HEK293T (cell line): ENCODE results near the gene TMEM204.

Experiments
- CTCF ChIA-PET: fragments of 350-600 bp; formaldehyde crosslinking; extraction: SDS; loops from one replicate; lab custom pipeline; 2021; ENCODE audit warnings: antibody characterized with exemption, inconsistent platforms; lab: Yijun Ruan, JAX
- POLR2A ChIA-PET: fragments of 350-600 bp; formaldehyde crosslinking; extraction: SDS; loops from one replicate; lab custom pipeline; 2020; ENCODE audit warnings: antibody characterized with exemption, inconsistent platforms; lab: Yijun Ruan, JAX
- DNase-seq: peaks from one replicate; pipeline ENCODE4 v3.0.0; 2012; ENCODE audit warnings: mixed read lengths; ENCODE audit errors: extremely low spot score
- ARNT ChIP-seq: fragments of 450-650 bp; IDR thresholded peaks from 2 replicates; pipeline ENCODE4 v1.6.1; 2017; ENCODE audit warnings: mild to moderate bottlenecking
- BHLHE40 ChIP-seq: fragments of 450-650 bp; IDR thresholded peaks from 2 replicates; pipeline ENCODE4 v1.6.1; 2016; ENCODE audit warnings: mild to moderate bottlenecking, moderate library complexity, borderline replicate concordance
- CTBP1 ChIP-seq: fragments of 450-650 bp; IDR thresholded peaks from 2 replicates; pipeline ENCODE4 v1.6.1; 2016; ENCODE audit warnings: borderline replicate concordance
- ELF4 ChIP-seq: fragments of 450-650 bp; IDR thresholded peaks from 2 replicates; pipeline ENCODE4 v1.6.1; 2017; ENCODE audit warnings: antibody characterized with exemption
- FOXA1 ChIP-seq: fragments of 450-650 bp; IDR thresholded peaks from 2 replicates; pipeline ENCODE4 v1.6.1; 2016; ENCODE audit warnings: mild to moderate bottlenecking
- FOXK2 ChIP-seq: fragments of 450-650 bp; IDR thresholded peaks from 2 replicates; pipeline ENCODE4 v1.6.1; 2016; ENCODE audit warnings: mild to moderate bottlenecking
- FOXM1 ChIP-seq: fragments of 450-650 bp; IDR thresholded peaks from 2 replicates; pipeline ENCODE4 v1.6.1; 2017; ENCODE audit warnings: mild to moderate bottlenecking, borderline replicate concordance
- HDGF ChIP-seq: fragments of 450-650 bp; IDR thresholded peaks from 2 replicates; pipeline ENCODE4 v1.6.1; 2017; ENCODE audit warnings: antibody characterized with exemption, borderline replicate concordance
- L3MBTL2 ChIP-seq: fragments of 450-650 bp; conservative IDR thresholded peaks from 2 replicates; pipeline ENCODE4 v1.6.1; 2016; ENCODE audit warnings: mild to moderate bottlenecking
- LEF1 ChIP-seq: fragments of 450-650 bp; IDR thresholded peaks from 2 replicates; pipeline ENCODE4 v1.6.1; 2017; ENCODE audit warnings: mild to moderate bottlenecking, borderline replicate concordance
- NFRKB ChIP-seq: fragments of 450-650 bp; IDR thresholded peaks from 2 replicates; pipeline ENCODE4 v1.6.1; 2016; ENCODE audit warnings: mild to moderate bottlenecking, moderate library complexity
- SP1 ChIP-seq: fragments of 450-650 bp; IDR thresholded peaks from 2 replicates; pipeline ENCODE4 v1.6.1; 2017
- SUZ12 ChIP-seq: fragments of 450-650 bp; IDR thresholded peaks from 2 replicates; pipeline ENCODE4 v1.6.1; 2016; ENCODE audit warnings: mild to moderate bottlenecking
- TARDBP ChIP-seq: fragments of 450-650 bp; IDR thresholded peaks from 2 replicates; pipeline ENCODE4 v1.6.1; 2016
- ZNF384 ChIP-seq: fragments of 450-650 bp; IDR thresholded peaks from 2 replicates; pipeline ENCODE4 v1.6.1; 2016
- TF ChIP-seq, protein P1 (sequence below): fragments of 450-650 bp; IDR thresholded peaks from 2 replicates; pipeline ENCODE4 v1.6.1; 2016

Gene TMEM204

DNA sequence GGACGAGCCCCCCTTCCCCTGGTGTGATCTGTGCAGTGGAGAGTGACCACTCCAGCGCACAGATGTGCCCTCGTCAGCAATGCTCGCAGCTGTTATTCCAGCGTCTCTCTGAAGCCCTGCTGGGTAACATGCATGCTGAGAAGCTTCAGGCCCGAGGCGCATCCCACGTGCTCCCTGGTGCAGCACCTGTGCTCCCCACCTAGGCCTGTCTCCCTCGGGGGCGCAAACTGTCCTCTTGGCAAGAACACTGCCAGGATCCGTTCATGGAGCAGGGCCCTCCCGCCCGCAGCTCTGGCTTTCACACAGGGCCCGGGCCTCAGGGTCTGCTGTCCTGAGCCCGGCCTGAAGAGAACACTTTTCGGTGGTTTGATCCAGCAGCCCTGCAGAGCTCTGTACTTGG, 13.0 kb downstream of the TMEM204 start:
- DNase-seq: no peak
- ChIA-PET POLR2A (no interaction called here), CTCF (no interaction called here)
- TF ChIP-seq FOXM1: no peak
- TF ChIP-seq ARNT: no peak
- no peak for TF ChIP-seq BHLHE40
- TF ChIP-seq SUZ12: no peak
- no peak for TF ChIP-seq TARDBP
- no peak for TF ChIP-seq LEF1
- TF ChIP-seq, protein P1, sequence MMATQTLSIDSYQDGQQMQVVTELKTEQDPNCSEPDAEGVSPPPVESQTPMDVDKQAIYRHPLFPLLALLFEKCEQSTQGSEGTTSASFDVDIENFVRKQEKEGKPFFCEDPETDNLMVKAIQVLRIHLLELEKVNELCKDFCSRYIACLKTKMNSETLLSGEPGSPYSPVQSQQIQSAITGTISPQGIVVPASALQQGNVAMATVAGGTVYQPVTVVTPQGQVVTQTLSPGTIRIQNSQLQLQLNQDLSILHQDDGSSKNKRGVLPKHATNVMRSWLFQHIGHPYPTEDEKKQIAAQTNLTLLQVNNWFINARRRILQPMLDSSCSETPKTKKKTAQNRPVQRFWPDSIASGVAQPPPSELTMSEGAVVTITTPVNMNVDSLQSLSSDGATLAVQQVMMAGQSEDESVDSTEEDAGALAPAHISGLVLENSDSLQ: no peak
- no peak for TF ChIP-seq FOXA1

DNA sequence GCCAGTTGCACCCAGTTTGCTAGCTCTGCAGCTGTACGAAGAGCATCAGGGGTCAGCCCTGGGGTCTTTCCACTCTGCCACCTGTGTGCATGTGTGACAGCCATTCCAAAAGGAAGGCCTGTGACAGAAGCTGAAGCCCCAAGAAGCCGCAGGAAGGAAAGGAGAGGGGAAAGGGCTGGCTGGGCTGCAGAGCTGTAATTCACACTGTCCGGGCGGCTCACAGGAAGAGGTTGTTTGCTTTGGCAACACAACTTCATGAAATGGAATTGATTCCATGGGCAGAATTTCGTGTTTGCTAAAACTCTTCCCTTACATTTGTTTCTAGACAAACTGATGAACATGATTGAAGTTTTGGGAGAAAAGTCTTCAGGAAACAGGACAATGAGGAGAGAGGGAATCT, 14.8 kb downstream of the TMEM204 start:
- POLR2A ChIA-PET: no interaction called here
- CTCF ChIA-PET: no interaction called here
- TF ChIP-seq FOXM1 (no peak), TARDBP (no peak), FOXK2 (no peak), ARNT (no peak), NFRKB (no peak), ELF4 (no peak), BHLHE40 (no peak), L3MBTL2 (no peak), ZNF384 (no peak), HDGF (no peak)
- DNase-seq: no peak

DNA sequence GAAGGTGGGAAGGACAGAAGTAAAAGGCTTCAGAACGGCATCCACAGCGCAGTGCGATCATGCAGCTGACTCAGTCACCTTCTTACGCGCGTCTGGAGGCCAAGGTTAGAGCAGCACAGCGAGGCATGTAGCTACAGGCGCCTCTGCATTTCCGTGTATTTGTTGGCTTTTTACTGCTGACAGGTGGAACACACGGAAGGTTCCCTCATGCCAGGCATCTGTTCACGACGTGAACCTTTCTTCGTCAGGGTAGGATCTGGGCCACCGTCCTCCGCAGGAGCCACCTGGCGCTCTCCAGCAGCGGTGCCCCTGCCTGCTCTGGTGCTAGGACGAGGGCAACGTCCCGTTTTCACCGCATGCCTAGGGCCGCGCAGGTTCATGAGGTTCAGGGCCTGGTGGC, 15.3 kb downstream of the TMEM204 start:
- CTCF ChIA-PET: no interaction called here

DNA sequence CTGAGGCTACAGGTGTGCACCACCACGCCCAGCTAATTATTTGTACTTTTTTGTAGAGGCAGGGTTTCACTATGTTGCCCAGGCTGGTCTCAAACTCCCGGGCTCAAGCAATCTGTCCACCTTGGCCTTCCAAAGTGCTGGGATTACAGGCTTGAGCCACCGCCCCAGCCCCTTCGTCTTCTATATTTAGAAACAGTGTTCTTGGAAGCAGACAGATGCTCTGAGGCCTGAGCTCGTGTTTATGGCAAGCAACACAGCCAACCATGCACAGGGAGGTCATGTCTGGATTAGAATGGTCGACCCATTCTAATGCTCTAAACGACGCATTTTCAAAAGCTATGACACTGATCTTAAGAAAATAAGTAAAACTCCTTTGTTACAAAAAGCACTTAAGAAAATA, 16.6 kb downstream of the TMEM204 start:
- no peak for TF ChIP-seq ZNF384
- no peak for TF ChIP-seq SP1
- no peak for TF ChIP-seq LEF1
- no peak for TF ChIP-seq HDGF
- CTCF ChIA-PET: no interaction called here
- POLR2A ChIA-PET: no interaction called here
- DNase-seq: no peak

More for the DNA sequence above, 15.3 kb downstream of the TMEM204 start:
- TF ChIP-seq FOXA1: no peak
- TF ChIP-seq SUZ12: no peak
- TF ChIP-seq CTBP1: no peak
- TF ChIP-seq TARDBP: no peak
- TF ChIP-seq ZNF384: no peak
- no peak for TF ChIP-seq ELF4
- no peak for TF ChIP-seq SP1
- TF ChIP-seq FOXM1: no peak
- no peak for TF ChIP-seq L3MBTL2
- DNase-seq: no peak
- POLR2A ChIA-PET: no interaction called here

DNA sequence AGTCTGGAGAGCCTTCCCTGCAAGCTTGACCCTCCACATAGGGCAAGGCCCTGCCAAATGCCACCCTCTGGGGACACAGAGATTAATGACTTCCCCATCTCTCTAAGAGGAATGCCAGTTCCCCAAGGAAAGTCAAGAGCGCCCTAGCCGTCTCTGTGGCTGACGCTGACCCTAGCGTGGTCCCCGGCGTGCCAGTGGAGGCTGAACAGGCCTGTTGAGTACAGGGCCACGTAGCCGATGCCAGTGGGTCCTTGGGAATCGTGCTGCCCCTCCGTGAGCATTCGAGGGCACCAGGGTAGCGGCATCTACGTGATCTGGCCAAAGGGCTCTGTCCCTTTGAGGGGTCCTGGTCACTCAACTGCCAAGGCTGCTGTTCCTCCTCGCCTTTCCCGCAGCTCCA, 17.2 kb downstream of the TMEM204 start:
- no peak for DNase-seq
- TF ChIP-seq ARNT (no peak), FOXM1 (no peak), NFRKB (no peak), FOXA1 (no peak), SUZ12 (no peak), ZNF384 (no peak), L3MBTL2 (no peak), BHLHE40 (no peak), CTBP1 (no peak), LEF1 (no peak), SP1 (no peak), HDGF (no peak), FOXK2 (no peak), ELF4 (no peak), TARDBP (no peak)
- TF ChIP-seq, protein P1: no peak
- POLR2A ChIA-PET: no interaction called here
- CTCF ChIA-PET: no interaction called here

DNA sequence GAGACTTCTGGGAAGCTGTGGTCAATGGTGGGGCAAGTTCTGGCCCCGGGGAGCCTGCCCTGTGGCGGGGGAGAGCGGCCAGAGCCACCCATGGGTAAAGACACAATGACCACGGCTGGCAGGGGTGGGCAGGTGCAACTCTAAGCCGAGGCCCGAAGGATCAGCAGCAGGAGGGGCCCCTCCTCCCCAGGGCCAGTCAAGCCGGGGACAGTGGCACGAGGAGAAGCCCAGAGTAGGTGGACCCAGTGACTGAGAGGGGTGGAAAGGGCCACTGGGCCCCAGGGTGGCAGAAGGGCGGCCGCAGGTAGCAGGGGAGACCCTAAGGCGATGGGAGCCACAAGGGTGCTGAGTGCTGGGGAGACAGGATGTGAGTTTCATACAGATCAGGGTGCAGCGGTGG, 17.7 kb downstream of the TMEM204 start:
- no peak for TF ChIP-seq FOXK2
- TF ChIP-seq LEF1: no peak
- TF ChIP-seq SUZ12: no peak
- no peak for TF ChIP-seq SP1
- no peak for TF ChIP-seq BHLHE40
- DNase-seq: no peak
- ChIA-PET CTCF (no interaction called here), POLR2A (no interaction called here)

DNA sequence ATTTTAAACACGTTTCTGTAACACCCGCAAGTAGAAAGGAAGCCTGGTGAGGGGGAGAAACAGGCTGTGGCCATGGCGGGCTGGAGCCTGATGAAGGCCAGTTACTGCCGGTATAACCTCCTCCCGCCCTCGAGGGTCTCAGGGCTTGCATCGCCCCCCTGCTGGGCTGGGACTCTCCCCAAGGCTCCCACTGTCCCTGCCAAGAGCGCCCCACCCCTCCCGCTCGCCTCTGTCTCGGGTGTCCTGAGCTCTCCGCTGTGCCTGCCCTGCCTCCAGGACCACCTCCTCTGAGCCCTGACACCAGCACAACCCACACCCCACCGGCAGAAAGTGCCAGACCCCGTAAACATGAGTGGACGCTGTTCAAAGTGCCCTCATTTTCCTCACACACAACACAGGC, 18.7 kb downstream of the TMEM204 start:
- TF ChIP-seq FOXA1 (no peak), HDGF (no peak), ZNF384 (no peak), SUZ12 (no peak), ELF4 (no peak), L3MBTL2 (no peak), FOXK2 (no peak), ARNT (no peak), FOXM1 (no peak)
- TF ChIP-seq, protein P1: no peak
- ChIA-PET POLR2A (no interaction called here), CTCF (no interaction called here)
- no peak for DNase-seq
